Activated naive CD4-positive, alpha-beta T cell treated with anti-CD3 and anti-CD28 coated beads, Interleukin-2, amount 10 ng/mL, durations not matched to agents 7 days and 5 days (primary cell): ENCODE measurements around the gene ERAS.
"Not testable (repeated sequence)": the region's sequence is repeated elsewhere in the genome, so short reads cannot be mapped to it uniquely, and the experiment has no call there.

Source experiments
- CTCF ChIA-PET: fragments of 350-600 bp; sonication (Branson Sonifier 250); formaldehyde crosslinking; loops from one replicate; lab custom pipeline; 2021; ENCODE audit warnings: antibody characterized with exemption; lab: Charles Lee
- DNase-seq: peaks from one replicate; pipeline ENCODE4 v3.0.0-alpha.2; 2020
- H3K27ac Mint-ChIP-seq: one replicate; pipeline ENCODE4 v1.8.0; 2021; ENCODE audit warnings: mild to moderate bottlenecking, moderate library complexity, mixed read lengths
- H3K27me3 Mint-ChIP-seq: one replicate; pipeline ENCODE4 v1.8.0; 2021; ENCODE audit warnings: mild to moderate bottlenecking, mixed read lengths
- H3K36me3 Mint-ChIP-seq: one replicate; pipeline ENCODE4 v1.8.0; 2021; ENCODE audit warnings: mixed read lengths
- H3K4me1 Mint-ChIP-seq: one replicate; pipeline ENCODE4 v1.8.0; 2021; ENCODE audit warnings: mixed read lengths
- H3K4me3 Mint-ChIP-seq: one replicate; pipeline ENCODE4 v1.8.0; 2021; ENCODE audit warnings: mild to moderate bottlenecking, moderate library complexity, mixed read lengths
- H3K9me3 Mint-ChIP-seq: one replicate; pipeline ENCODE4 v1.8.0; 2021; ENCODE audit warnings: mixed read lengths

The ERAS gene

GRCh38 chrX:48831909-48832291, 5.6 kb downstream of the ERAS start:
- Mint-ChIP-seq H3K9me3 (no peaks in the 10 kb centered on the region), H3K36me3 (peaks cover 5% of the 10 kb centered on the region), H3K4me3 (no peak overlapping the region), H3K27ac (no peak overlapping the region), H3K27me3 (peaks cover 92% of the 10 kb centered on the region), H3K4me1 (peaks cover 23% of the 10 kb centered on the region)
- no peak for DNase-seq
- CTCF ChIA-PET, result no interaction called here

GRCh38 chrX:48833542-48834138, 7.3 kb downstream of the ERAS start:
- H3K27ac Mint-ChIP-seq, result no peak overlapping the region
- H3K27me3 Mint-ChIP-seq, result peaks cover 79% of the 10 kb centered on the region
- H3K4me3 Mint-ChIP-seq, result peak overlapping the region; percentile 2
- peaks cover 18% of the 10 kb centered on the region for H3K4me1 Mint-ChIP-seq
- CTCF ChIA-PET, result no interaction called here
- H3K36me3 Mint-ChIP-seq, result no peaks in the 10 kb centered on the region
- DNase-seq, result no peak
- no peaks in the 10 kb centered on the region for H3K9me3 Mint-ChIP-seq

- CTCF ChIA-PET, result no interaction called here
- Mint-ChIP-seq H3K27me3 (peaks cover 72% of the 10 kb centered on the region), H3K4me1 (peaks cover 18% of the 10 kb centered on the region), H3K36me3 (no peaks in the 10 kb centered on the region), H3K27ac (no peak overlapping the region), H3K9me3 (no peaks in the 10 kb centered on the region), H3K4me3 (peak overlapping the region; percentile 73)
- peak; percentile 21 for DNase-seq
Observed at GRCh38 chrX:48834383-48834709, 8.0 kb downstream of the ERAS start.

GRCh38 chrX:48835524-48836329, 9.4 kb downstream of the ERAS start, which contains the start of gene PCSK1N:
Gene PCSK1N, minus strand, starts transcription at chrX:48835610. Its CDS starts 78 bp downstream, at chrX:48835532.
- Mint-ChIP-seq H3K36me3 (no peaks in the 10 kb centered on the region), H3K27me3 (peaks cover 58% of the 10 kb centered on the region), H3K27ac (no peak within 1 kb of the TSS), H3K9me3 (no peaks in the 10 kb centered on the region), H3K4me3 (peak within 1 kb of the TSS; percentile 73), H3K4me1 (peaks cover 18% of the 10 kb centered on the region)
- DNase-seq, result peak; percentile 38
- CTCF ChIA-PET, result no interaction called here

GRCh38 chrX:48839686-48840085, 13.4 kb downstream of the ERAS start:
- no peaks in the 10 kb centered on the region for H3K9me3 Mint-ChIP-seq
- DNase-seq, result no peak
- H3K27ac Mint-ChIP-seq, result no peak overlapping the region
- peaks cover 22% of the 10 kb centered on the region for H3K27me3 Mint-ChIP-seq
- H3K4me1 Mint-ChIP-seq, result peaks cover 5% of the 10 kb centered on the region
- H3K4me3 Mint-ChIP-seq, result no peak overlapping the region
- CTCF ChIA-PET, result no interaction called here
- H3K36me3 Mint-ChIP-seq, result no peaks in the 10 kb centered on the region

GRCh38 chrX:48848847-48849246, 22.5 kb downstream of the ERAS start:
- no peak overlapping the region for H3K4me3 Mint-ChIP-seq
- H3K27me3 Mint-ChIP-seq, result peaks cover 13% of the 10 kb centered on the region
- H3K4me1 Mint-ChIP-seq, result peaks cover 8% of the 10 kb centered on the region
- no peak overlapping the region for H3K27ac Mint-ChIP-seq
- no peaks in the 10 kb centered on the region for H3K36me3 Mint-ChIP-seq
- CTCF ChIA-PET, result no interaction called here
- no peaks in the 10 kb centered on the region for H3K9me3 Mint-ChIP-seq
- DNase-seq, result no peak

GRCh38 chrX:48852857-48853256, 26.5 kb downstream of the ERAS start:
- H3K4me1 Mint-ChIP-seq, result peaks cover 12% of the 10 kb centered on the region
- no peak overlapping the region for H3K27ac Mint-ChIP-seq
- H3K27me3 Mint-ChIP-seq, result peaks cover 29% of the 10 kb centered on the region
- no peak for DNase-seq
- H3K36me3 Mint-ChIP-seq, result no peaks in the 10 kb centered on the region
- H3K4me3 Mint-ChIP-seq, result no peak overlapping the region
- no peaks in the 10 kb centered on the region for H3K9me3 Mint-ChIP-seq
- CTCF ChIA-PET, result interaction anchor here (0.7 kb wide), 1 partner anchor 205 kb away, joined by 3 read pairs; no protein-coding TSS in a partner anchor

- H3K36me3 Mint-ChIP-seq, H3K4me3 Mint-ChIP-seq, H3K27ac Mint-ChIP-seq, H3K9me3 Mint-ChIP-seq, DNase-seq, CTCF ChIA-PET: not testable (repeated sequence)
- H3K4me1 Mint-ChIP-seq, result peaks cover 12% of the 10 kb centered on the region
- H3K27me3 Mint-ChIP-seq, result peaks cover 29% of the 10 kb centered on the region
Observed at GRCh38 chrX:48853494-48853893, 27.2 kb downstream of the ERAS start.

GRCh38 chrX:48854121-48854804, 27.9 kb downstream of the ERAS start:
- H3K27me3 Mint-ChIP-seq, result peaks cover 29% of the 10 kb centered on the region
- H3K36me3 Mint-ChIP-seq, H3K4me1 Mint-ChIP-seq, CTCF ChIA-PET, DNase-seq, H3K4me3 Mint-ChIP-seq, H3K27ac Mint-ChIP-seq, H3K9me3 Mint-ChIP-seq: not testable (repeated sequence)

- H3K27me3 Mint-ChIP-seq, result peaks cover 29% of the 10 kb centered on the region
- CTCF ChIA-PET, result no interaction called here
- DNase-seq, result peak; percentile 43
- H3K4me3 Mint-ChIP-seq, result no peak overlapping the region
- no peaks in the 10 kb centered on the region for H3K36me3 Mint-ChIP-seq
- no peak overlapping the region for H3K27ac Mint-ChIP-seq
- H3K4me1 Mint-ChIP-seq, result peaks cover 4% of the 10 kb centered on the region
- H3K9me3 Mint-ChIP-seq, result no peaks in the 10 kb centered on the region
Observed at GRCh38 chrX:48854898-48855297, 28.6 kb downstream of the ERAS start.

- DNase-seq, result no peak
- CTCF ChIA-PET, result interaction anchor here (1.2 kb wide), 1 partner anchor 216 kb away, joined by 3 read pairs; no protein-coding TSS in a partner anchor
- Mint-ChIP-seq H3K27ac (no peak overlapping the region), H3K27me3 (peaks cover 19% of the 10 kb centered on the region), H3K4me3 (no peak overlapping the region), H3K4me1 (no peaks in the 10 kb centered on the region), H3K36me3 (no peaks in the 10 kb centered on the region), H3K9me3 (no peaks in the 10 kb centered on the region)
Observed at GRCh38 chrX:48864210-48864609, 37.9 kb downstream of the ERAS start.

- H3K4me3 Mint-ChIP-seq, H3K36me3 Mint-ChIP-seq, DNase-seq, CTCF ChIA-PET, H3K4me1 Mint-ChIP-seq, H3K9me3 Mint-ChIP-seq, H3K27ac Mint-ChIP-seq: not testable (repeated sequence)
- peaks cover 18% of the 10 kb centered on the region for H3K27me3 Mint-ChIP-seq
Observed at GRCh38 chrX:48872017-48872416, 45.7 kb downstream of the ERAS start.

GRCh38 chrX:48876944-48877343, 50.6 kb downstream of the ERAS start:
- H3K4me1 Mint-ChIP-seq, H3K36me3 Mint-ChIP-seq, H3K9me3 Mint-ChIP-seq, DNase-seq, CTCF ChIA-PET, H3K4me3 Mint-ChIP-seq, H3K27me3 Mint-ChIP-seq, H3K27ac Mint-ChIP-seq: not testable (repeated sequence)
